Heart left ventricle (tissue), 16 donors: Measurements from ENCODE around the gene C2orf69. TPM values are rescaled to one million over a fixed set of nuclear protein-coding genes. Genes with fewer than 3 reads are reported as not detected.

Experiments
- ATAC-seq, 4 donors: fragments of 200-7000 bp; cut with Tn5 transposase; one replicate each; pipeline ENCODE4 v1.9.1; 2020 to 2022; ENCODE audit warnings: moderate library complexity in 4 of 4, mild to moderate bottlenecking in 3 of 4, moderate number of reproducible peaks in 1 of 4
- DNase-seq, 5 donors: peaks; one replicate each; pipeline ENCODE4 v3.0.0-alpha.2; 2020
- H3K27ac ChIP-seq, 12 donors: fragments of 200-600 bp; sonication (generic) in 4 of 12; one replicate each; pipeline versions ENCODE4 v1.5.0 to v1.8.0; 2016 to 2022; ENCODE audit warnings: mild to moderate bottlenecking in 2 of 12
- H3K27me3 ChIP-seq, 9 donors: fragments of 200-600 bp; sonication (generic) in 2 of 9; one replicate each; pipeline versions ENCODE4 v1.5.1 to v1.8.0; 2016 to 2022; ENCODE audit warnings: mild to moderate bottlenecking in 3 of 9
- H3K36me3 ChIP-seq, 9 donors: fragments of 200-600 bp; sonication (generic) in 2 of 9; one replicate each; pipeline versions ENCODE4 v1.5.0 to v1.8.0; 2018 to 2022; ENCODE audit warnings: mild to moderate bottlenecking in 2 of 9
- H3K4me1 ChIP-seq, 12 donors: fragments of 200-600 bp; sonication (generic) in 4 of 12; one replicate each; pipeline versions ENCODE4 v1.5.0 to v1.8.0; 2016 to 2022; ENCODE audit warnings: mild to moderate bottlenecking in 3 of 12
- H3K4me3 ChIP-seq, 12 donors: fragments of 200-600 bp; sonication (generic) in 4 of 12; one replicate each; pipeline versions ENCODE4 v1.5.0 to v1.8.0; 2017 to 2022; ENCODE audit warnings: mild to moderate bottlenecking in 9 of 12, moderate library complexity in 4 of 12
- H3K9me3 ChIP-seq, 12 donors: fragments of 200-600 bp; sonication (generic) in 4 of 12; one replicate each; pipeline versions ENCODE4 v1.5.0 to v1.8.0; 2016 to 2022; ENCODE audit warnings: mild to moderate bottlenecking in 1 of 12
- POLR2A ChIP-seq, 2 donors: fragments of 450-650 bp; IDR thresholded peaks; one replicate each; pipeline ENCODE4 v1.6.1; 2017; ENCODE audit warnings: antibody characterized with exemption in 2 of 2, mild to moderate bottlenecking in 2 of 2, moderate library complexity in 2 of 2
- WGBS, 4 donors: extraction: QIAGEN DNeasy Blood & Tissue Kit in 2 of 4; methylation state at CpG; one replicate each; pipeline versions ENCODE4 v1.1.5 to v1.1.7; 2013 to 2018; 5-methylcytosine and 5-hydroxymethylcytosine counted together
- intact Hi-C, 10 donors: fragments of 100-400 bp; cut with DNase I; formaldehyde crosslinking; loops; one replicate each; pipeline versions ENCODE4 v1.11.1 to v1.14.2; 2022
- polyA plus RNA-seq, 2 donors: library from polyadenylated mRNA; stranded (reverse); fragments of 200-250 nt; gene quantifications; one replicate each; pipeline ENCODE4 v1.2.3, GENCODE V29; 2013
- total RNA-seq, 9 donors: library from RNA; depleted of rRNA in 2 of 9; stranded (reverse); fragments of >200 nt in 2 of 9; fragmentation: NEBNext Ultra II Directional in 3 of 9; extraction: Animal tissue kit (Norgen Biotek cat#: 25700) in 3 of 9; gene quantifications; one replicate each; pipeline versions ENCODE4 v1.1.0 to v1.2.4, GENCODE V29; 2016 to 2023
- TF ChIP-seq, protein P1 (sequence below), 12 donors: fragments of 200-600 bp; sonication (generic) in 4 of 12; IDR thresholded peaks; one replicate each; pipeline versions ENCODE4 v1.5.0 to v1.8.0; 2018 to 2022; ENCODE audit warnings: antibody characterized with exemption in 12 of 12, mild to moderate bottlenecking in 5 of 12
- donor health status: ischemic (EF 13 %, LVEDD 7.1; RV severe dilation, severe dysfunction).
- donor health status: healthy with polysubstance abuse.
- donor health status: DM: no; HTN: yes; CAD: no.
- donor health status: DM: no; HTN: no; CAD: no.
- donor health status: ischemic (EF 25% LVEDD 6.9; RV normal size, moderate dysfunction).
- donor health status: ischemic (EF 25% LVEDD 5.7; RV mildly dilated, moderate dysfunction).
- donor health status: healthy.
- donor health status: DM: yes; HTN: yes; CAD: no.
- donor health status: ischemic (EF 35%, LVEDD 5.7; RV mildly dilated, moderate dysfunction).
- donor health status: nonischemic (EF 11% LVEDD 7.7; RV severe dilation, severe dysfunction).
- donor health status: DM: yes; HTN: yes; CAD: no.
- donor health status: PGD.
- donor health status: ischemic (EF 29% LVEDD 5.4; RV normal size, mild dysfunction).
- donor health status: nonischemic (EF 23%, LVEDD 6.1; RV moderate dilation, normal function).

The C2orf69 gene
- total and polyA plus RNA-seq, 11 donors = 5.5 to 10.6 (median 8.6) TPM

DNA sequence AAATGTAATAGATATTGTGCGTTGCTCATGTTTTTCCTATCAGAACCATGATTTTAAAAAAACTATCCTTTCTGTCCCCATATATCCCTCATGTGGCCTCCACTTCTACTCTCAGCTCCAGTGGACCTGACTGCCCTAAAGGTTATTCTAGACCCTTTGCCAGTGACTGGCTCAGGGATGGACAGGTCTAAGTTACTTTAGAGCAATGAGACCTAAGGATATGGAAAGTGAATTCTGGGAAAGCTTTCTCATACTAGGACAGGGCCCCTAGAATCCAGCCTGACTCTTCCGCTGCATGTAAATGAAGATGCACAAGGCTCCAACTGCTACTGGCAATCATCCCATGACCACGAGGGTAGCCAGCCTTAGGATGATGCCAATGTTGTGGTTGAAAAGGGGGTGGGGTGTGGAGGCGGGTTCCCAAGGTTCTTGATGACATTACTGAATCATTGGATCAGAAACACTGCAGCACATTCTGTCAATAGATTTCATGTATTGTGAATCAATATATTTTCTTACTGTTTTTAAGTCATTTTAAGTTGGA is 21.3 kb downstream of the C2orf69 start:
- no peak for ATAC-seq
- Histone ChIP-seq H3K9me3 (no peaks in the 10 kb centered on the region), H3K4me1 (peaks cover 0 to 3% (median 0%) of the 10 kb centered on the region in 12 donors), H3K27ac (no peak overlapping the region), H3K27me3 (no peaks in the 10 kb centered on the region), H3K36me3 (peaks cover 0 to 87% (median 62%) of the 10 kb centered on the region in 9 donors), H3K4me3 (no peak overlapping the region)
- WGBS, 4 donors = 76 to 83% (median 77%) methylated on average over 4 of the region's 4 CpGs
- no peak for DNase-seq
- TF ChIP-seq, protein P1, sequence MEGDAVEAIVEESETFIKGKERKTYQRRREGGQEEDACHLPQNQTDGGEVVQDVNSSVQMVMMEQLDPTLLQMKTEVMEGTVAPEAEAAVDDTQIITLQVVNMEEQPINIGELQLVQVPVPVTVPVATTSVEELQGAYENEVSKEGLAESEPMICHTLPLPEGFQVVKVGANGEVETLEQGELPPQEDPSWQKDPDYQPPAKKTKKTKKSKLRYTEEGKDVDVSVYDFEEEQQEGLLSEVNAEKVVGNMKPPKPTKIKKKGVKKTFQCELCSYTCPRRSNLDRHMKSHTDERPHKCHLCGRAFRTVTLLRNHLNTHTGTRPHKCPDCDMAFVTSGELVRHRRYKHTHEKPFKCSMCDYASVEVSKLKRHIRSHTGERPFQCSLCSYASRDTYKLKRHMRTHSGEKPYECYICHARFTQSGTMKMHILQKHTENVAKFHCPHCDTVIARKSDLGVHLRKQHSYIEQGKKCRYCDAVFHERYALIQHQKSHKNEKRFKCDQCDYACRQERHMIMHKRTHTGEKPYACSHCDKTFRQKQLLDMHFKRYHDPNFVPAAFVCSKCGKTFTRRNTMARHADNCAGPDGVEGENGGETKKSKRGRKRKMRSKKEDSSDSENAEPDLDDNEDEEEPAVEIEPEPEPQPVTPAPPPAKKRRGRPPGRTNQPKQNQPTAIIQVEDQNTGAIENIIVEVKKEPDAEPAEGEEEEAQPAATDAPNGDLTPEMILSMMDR (IDR thresholded peaks at IDR 0.05) = no peak
- no peak for TF ChIP-seq POLR2A (IDR thresholded peaks at IDR 0.05)
- intact Hi-C loops = no loop called here

DNA sequence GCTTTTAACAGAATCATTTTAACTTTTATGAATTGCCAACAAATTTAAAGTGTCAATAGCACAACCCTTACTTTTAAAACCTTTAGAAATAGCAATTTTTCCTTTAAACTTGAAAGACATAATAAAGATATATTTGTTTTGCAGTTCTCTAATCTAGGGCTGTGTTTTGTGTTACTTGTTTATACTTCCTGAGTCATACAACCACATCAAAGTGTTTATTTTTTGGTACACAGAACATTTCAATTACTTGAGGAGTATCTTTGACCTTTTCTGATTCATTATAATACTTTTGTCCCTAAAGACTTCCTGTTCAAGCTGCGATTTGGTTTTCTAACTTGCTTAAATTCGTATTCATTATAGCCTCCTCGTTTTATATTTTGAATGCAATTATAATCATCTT is 22.4 kb downstream of the C2orf69 start:
- Histone ChIP-seq H3K4me3 (no peak overlapping the region), H3K36me3 (peaks cover 0 to 94% (median 67%) of the 10 kb centered on the region in 9 donors), H3K4me1 (peaks cover 0 to 3% (median 0%) of the 10 kb centered on the region in 12 donors), H3K27ac (no peak overlapping the region), H3K27me3 (no peaks in the 10 kb centered on the region), H3K9me3 (no peaks in the 10 kb centered on the region)
- intact Hi-C loops = no loop called here
- ATAC-seq = no peak
- WGBS, 4 donors = 75 to 82% (median 79%) methylated on average over 3 of the region's 3 CpGs
- no peak for DNase-seq
- no peak for TF ChIP-seq POLR2A (IDR thresholded peaks at IDR 0.05)
- TF ChIP-seq, protein P1 (IDR thresholded peaks at IDR 0.05) = no peak

- ATAC-seq = no peak
- DNase-seq = no peak
- no peak overlapping the region for H3K4me3 ChIP-seq
- TF ChIP-seq POLR2A (IDR thresholded peaks at IDR 0.05) = no peak
- TF ChIP-seq, protein P1 (IDR thresholded peaks at IDR 0.05) = no peak
- H3K9me3 ChIP-seq = no peaks in the 10 kb centered on the region
- 78 to 88% (median 85%) methylated on average over 2 of the region's 2 CpGs for WGBS, 4 donors
- no peak overlapping the region for H3K27ac ChIP-seq
- H3K36me3 ChIP-seq = peaks cover 0 to 98% (median 63%) of the 10 kb centered on the region in 9 donors
- H3K4me1 ChIP-seq = peaks cover 0 to 3% (median 0%) of the 10 kb centered on the region in 12 donors
- intact Hi-C loops = no loop called here
- no peaks in the 10 kb centered on the region for H3K27me3 ChIP-seq
These were observed 25.5 kb downstream of the C2orf69 start for GRCh38 chr2:199936554-199936953.

- no peak for DNase-seq
- H3K27ac ChIP-seq = no peak overlapping the region
- intact Hi-C loops = no loop called here
- H3K36me3 ChIP-seq = peaks cover 0 to 93% (median 65%) of the 10 kb centered on the region in 9 donors
- H3K9me3 ChIP-seq = no peaks in the 10 kb centered on the region
- WGBS, 4 donors = 92 to 96% (median 94%) methylated on average over 2 of the region's 2 CpGs
- H3K27me3 ChIP-seq = no peaks in the 10 kb centered on the region
- no peak overlapping the region for H3K4me3 ChIP-seq
- ATAC-seq = no peak
- TF ChIP-seq POLR2A (IDR thresholded peaks at IDR 0.05) = no peak
- TF ChIP-seq, protein P1 (IDR thresholded peaks at IDR 0.05) = peak in 4 of 12 donors; percentile 8 to 20 (median 14)
- H3K4me1 ChIP-seq = peaks cover 0 to 3% (median 0%) of the 10 kb centered on the region in 12 donors
These were observed 29.3 kb downstream of the C2orf69 start for GRCh38 chr2:199940373-199940772.
